H1 (cell line): ENCODE data around the gene WNT9A. TPM values are rescaled to one million over a fixed set of nuclear protein-coding genes. Genes with fewer than 3 reads are reported as not detected.

ENCODE experiments used
- CTCF ChIA-PET: fragments of 300-600 bp; sonication (Branson Sonifier 250); formaldehyde crosslinking; loops from one replicate; lab custom pipeline; 2021; ENCODE audit not compliant: partially characterized antibody; lab: Charles Lee
- POLR2A ChIA-PET: fragments of 300-600 bp; sonication (Branson Sonifier 250); formaldehyde crosslinking; loops from one replicate; lab custom pipeline; 2021; ENCODE audit warnings: inconsistent platforms; ENCODE audit not compliant: partially characterized antibody; lab: Charles Lee
- DNase-seq, 2 experiments: peaks; one replicate each; pipeline versions ENCODE4 v3.0.0 to v3.0.0-alpha.2; 2010 to 2022; ENCODE audit warnings: low spot score in 2 of 2, low read depth in 1 of 2, mixed read lengths in 1 of 2
- FAIRE-seq: peaks from 2 replicates; lab custom pipeline; 2011; peaks lifted over from hg19 to GRCh38; lab: Jason Lieb, UNC
- H2AFZ ChIP-seq: 2 replicates; pipeline ENCODE4 v1.8.1; 2012; ENCODE audit warnings: low read length, inconsistent platforms
- H2AK5ac ChIP-seq: 2 replicates; pipeline ENCODE4 v1.6.1; 2013; ENCODE audit warnings: low read depth, low read length
- H2BK120ac ChIP-seq: replicated peaks from 2 replicates; pipeline ENCODE3; 2013; ENCODE audit warnings: low read depth, low read length, inconsistent platforms
- H2BK12ac ChIP-seq: 2 replicates; pipeline ENCODE4 v1.6.1; 2013; ENCODE audit warnings: low read depth, low read length
- H2BK15ac ChIP-seq: 2 replicates; pipeline ENCODE4 v1.6.1; 2013; ENCODE audit warnings: low read length
- H2BK20ac ChIP-seq: 2 replicates; pipeline ENCODE4 v1.6.1; 2013; ENCODE audit warnings: low read length
- H2BK5ac ChIP-seq: 2 replicates; pipeline ENCODE4 v1.6.1; 2013; ENCODE audit warnings: low read depth, low read length
- H3K14ac ChIP-seq: 2 replicates; pipeline ENCODE4 v1.6.1; 2013; ENCODE audit warnings: inconsistent platforms; ENCODE audit not compliant: insufficient read length
- H3K18ac ChIP-seq: 2 replicates; pipeline ENCODE4 v1.6.1; 2013; ENCODE audit warnings: low read length; ENCODE audit errors: extremely low read depth
- H3K23ac ChIP-seq: 2 replicates; pipeline ENCODE4 v1.6.1; 2013; ENCODE audit warnings: inconsistent platforms; ENCODE audit not compliant: insufficient read length
- H3K23me2 ChIP-seq: 2 replicates; pipeline ENCODE4 v1.6.1; 2013; ENCODE audit warnings: low read depth, low read length
- H3K27ac ChIP-seq: 2 replicates; pipeline ENCODE4 v1.6.1; 2011; ENCODE audit warnings: low read depth, low read length, inconsistent platforms
- H3K27me3 ChIP-seq, 4 experiments: replicated peaks in 1 of 4; 1 replicate in 1 of 4; 2 replicates in 3 of 4; pipeline versions ENCODE4 v1.6.1 to v1.8.1; 2011 to 2013; ENCODE audit warnings: low read length in 3 of 4, mild to moderate bottlenecking in 3 of 4, inconsistent platforms in 2 of 4, mixed read lengths in 2 of 4, moderate library complexity in 1 of 4; ENCODE audit not compliant: control insufficient read depth in 3 of 4, insufficient read depth in 3 of 4; ENCODE audit errors: extremely low read depth in 1 of 4
- H3K36me3 ChIP-seq, 4 experiments: 2 replicates each; pipeline versions ENCODE4 v1.6.1 to v1.8.1; 2011 to 2013; ENCODE audit warnings: mild to moderate bottlenecking in 4 of 4, low read length in 3 of 4, moderate library complexity in 2 of 4, control low read depth in 1 of 4, inconsistent platforms in 1 of 4; ENCODE audit not compliant: insufficient read depth in 4 of 4, control insufficient read depth in 2 of 4
- H3K4ac ChIP-seq: replicated peaks from 2 replicates; pipeline ENCODE3; 2013; ENCODE audit warnings: low read length, low read depth, mixed read lengths, inconsistent platforms; ENCODE audit not compliant: insufficient read length
- H3K4me1 ChIP-seq, 4 experiments: replicated peaks in 1 of 4; 1 replicate in 1 of 4; 2 replicates in 3 of 4; pipeline versions ENCODE4 v1.6.1 to v1.8.1; 2011 to 2013; ENCODE audit warnings: low read length in 3 of 4, inconsistent platforms in 2 of 4, mixed read lengths in 1 of 4; ENCODE audit not compliant: insufficient read depth in 4 of 4, control insufficient read depth in 3 of 4
- H3K4me2 ChIP-seq, 2 experiments: 2 replicates each; pipeline versions ENCODE4 v1.6.1 to v1.8.1; 2011 to 2013; ENCODE audit warnings: low read depth in 2 of 2, low read length in 2 of 2, control low read depth in 1 of 2, inconsistent platforms in 1 of 2, mild to moderate bottlenecking in 1 of 2; ENCODE audit not compliant: insufficient read depth in 1 of 2
- H3K4me3 ChIP-seq, 4 experiments: fragments of 200-600, 300-600 bp in 1 of 4; sonication (generic), shearing (Covaris generic), sonication (Bioruptor Twin) in 1 of 4; 2 replicates each; pipeline versions ENCODE4 v1.5.1 to v1.8.1; 2011 to 2016; ENCODE audit warnings: low read length in 4 of 4, low read depth in 3 of 4, control low read depth in 2 of 4, inconsistent platforms in 2 of 4, mild to moderate bottlenecking in 2 of 4, mixed read lengths in 1 of 4, moderate library complexity in 1 of 4; ENCODE audit not compliant: insufficient read depth in 2 of 4; ENCODE audit errors: extremely low read depth in 1 of 4
- H3K56ac ChIP-seq: replicated peaks from 2 replicates; pipeline ENCODE3; 2013; ENCODE audit warnings: low read depth, mild to moderate bottlenecking, mixed read lengths, low read length, inconsistent platforms; ENCODE audit not compliant: insufficient read length
- H3K79me1 ChIP-seq: 2 replicates; pipeline ENCODE4 v1.6.1; 2013; ENCODE audit warnings: low read depth, low read length, control low read depth
- H3K79me2 ChIP-seq, 2 experiments: 2 replicates each; pipeline versions ENCODE4 v1.6.1 to v1.8.1; 2012 to 2013; ENCODE audit warnings: low read length in 2 of 2, mild to moderate bottlenecking in 2 of 2, inconsistent platforms in 1 of 2; ENCODE audit not compliant: insufficient read depth in 2 of 2, control insufficient read depth in 1 of 2
- H3K9ac ChIP-seq, 4 experiments: replicated peaks in 1 of 4; 1 replicate in 1 of 4; 2 replicates in 3 of 4; pipeline versions ENCODE4 v1.6.1 to v1.8.1; 2011 to 2013; ENCODE audit warnings: low read depth in 3 of 4, low read length in 3 of 4, control low read depth in 2 of 4, mild to moderate bottlenecking in 2 of 4, moderate library complexity in 2 of 4, inconsistent platforms in 1 of 4; ENCODE audit errors: extremely low read depth in 1 of 4
- H3K9me3 ChIP-seq, 2 experiments: 2 replicates each; pipeline versions ENCODE4 v1.6.1 to v1.8.1; 2012 to 2013; ENCODE audit warnings: mild to moderate bottlenecking in 2 of 2, moderate library complexity in 2 of 2, control low read depth in 1 of 2, inconsistent platforms in 1 of 2, low read depth in 1 of 2, low read length in 1 of 2, mixed read lengths in 1 of 2; ENCODE audit not compliant: insufficient read depth in 2 of 2
- H4K20me1 ChIP-seq, 2 experiments: replicated peaks in 1 of 2; 2 replicates each; pipeline versions ENCODE3 to v1.8.1; 2011 to 2013; ENCODE audit warnings: inconsistent platforms in 2 of 2, low read length in 2 of 2, mild to moderate bottlenecking in 1 of 2; ENCODE audit not compliant: insufficient read depth in 2 of 2, control insufficient read depth in 1 of 2
- H4K5ac ChIP-seq: 2 replicates; pipeline ENCODE4 v1.6.1; 2013; ENCODE audit warnings: low read length, low read depth, mixed read lengths, inconsistent platforms; ENCODE audit not compliant: insufficient read length
- H4K8ac ChIP-seq: 2 replicates; pipeline ENCODE4 v1.8.0; 2013; ENCODE audit warnings: mild to moderate bottlenecking, moderate library complexity, low read length, inconsistent platforms; ENCODE audit not compliant: insufficient read depth; ENCODE audit errors: extremely low read depth
- H4K91ac ChIP-seq: replicated peaks from 2 replicates; pipeline ENCODE3; 2013; ENCODE audit warnings: low read length, mixed read lengths, inconsistent platforms; ENCODE audit not compliant: insufficient read length
- BACH1 ChIP-seq: IDR thresholded peaks from 2 replicates; pipeline ENCODE4 v1.6.1; 2012; ENCODE audit warnings: low read length, improper control_type of control experiment
- CBX5 ChIP-seq: fragments of 300-800, 300-1000 bp; sonication (generic); IDR thresholded peaks from 2 replicates; pipeline ENCODE4 v1.7.1; 2016; ENCODE audit warnings: antibody characterized with exemption, low read length, low read depth
- CHD2 ChIP-seq: IDR thresholded peaks from 2 replicates; pipeline ENCODE4 v1.6.1; 2012; ENCODE audit warnings: low read length, improper control_type of control experiment
- CREB1 ChIP-seq: IDR thresholded peaks from 2 replicates; pipeline ENCODE4 v1.6.1; 2012; ENCODE audit warnings: inconsistent platforms
- EP300 ChIP-seq, 2 experiments: IDR thresholded peaks; 1 replicate in 1 of 2; 2 replicates in 1 of 2; pipeline ENCODE4 v1.6.1; 2011 to 2012; ENCODE audit warnings: low read depth in 2 of 2, low read length in 2 of 2, mild to moderate bottlenecking in 2 of 2, borderline replicate concordance in 1 of 2, inconsistent platforms in 1 of 2, moderate library complexity in 1 of 2
- NRF1 ChIP-seq: IDR thresholded peaks from 2 replicates; pipeline ENCODE4 v1.6.1; 2011; ENCODE audit warnings: mild to moderate bottlenecking, low read depth, low read length, improper control_type of control experiment
- RNF2 ChIP-seq: fragments of 200-900, 300-1000 bp; sonication (generic); IDR thresholded peaks from 2 replicates; pipeline ENCODE4 v1.7.1; 2016; ENCODE audit warnings: borderline replicate concordance, low read depth, mild to moderate bottlenecking, antibody characterized with exemption, low read length; ENCODE audit not compliant: poor library complexity, severe bottlenecking; ENCODE audit errors: missing control alignments
- SP4 ChIP-seq: IDR thresholded peaks from 2 replicates; pipeline ENCODE4 v1.6.1; 2012; ENCODE audit warnings: low read length, inconsistent platforms
- TBP ChIP-seq: IDR thresholded peaks from 2 replicates; pipeline ENCODE4 v1.6.1; 2011; ENCODE audit warnings: low read depth, low read length, improper control_type of control experiment
- TEAD4 ChIP-seq: IDR thresholded peaks from 2 replicates; pipeline ENCODE4 v1.6.1; 2012; ENCODE audit warnings: low read depth, low read length, inconsistent platforms, mixed read lengths
- WGBS, 2 experiments: shearing (Covaris generic) in 1 of 2; methylation state at CpG; one replicate each; pipeline versions ENCODE4 v1.1.6 to v1.1.7; 2013 to 2015; ENCODE audit warnings: low lambda C conversion rate in 2 of 2, mixed read lengths in 2 of 2, inconsistent platforms in 1 of 2, low coverage in 1 of 2, missing lambda C conversion rate in 1 of 2; ENCODE audit not compliant: insufficient replicate concordance in 2 of 2, insufficient coverage in 1 of 2, insufficient read length in 1 of 2; ENCODE audit errors: extremely low coverage in 1 of 2, missing lambda C conversion rate in 1 of 2; 5-methylcytosine and 5-hydroxymethylcytosine counted together
- polyA plus RNA-seq, 7 experiments: library from polyadenylated mRNA; depleted of rRNA in 3 of 7; stranded (reverse) in 5 of 7; unstranded in 2 of 7; fragments of >200 nt in 5 of 7; fragments of 200-250 nt in 2 of 7; gene quantifications; 1 replicate in 5 of 7; 2 replicates in 1 of 7; 4 replicates in 1 of 7; pipeline versions ENCODE4 v1.2.1 to v1.2.3, GENCODE V29; 2011 to 2013; ENCODE audit warnings: missing spikeins in 2 of 7, mixed read lengths in 2 of 7
- total RNA-seq: library from RNA; stranded (reverse); fragmentation: NEBNext Ultra II Directional; extraction: Animal tissue kit (Norgen Biotek cat#: 25700); gene quantifications from 2 replicates; pipeline ENCODE4 v1.2.1, GENCODE V29; 2021
- TF ChIP-seq, protein P1 (sequence below): IDR thresholded peaks from 2 replicates; pipeline ENCODE4 v1.6.1; 2012; ENCODE audit warnings: inconsistent platforms
- TF ChIP-seq, protein P2 (sequence below): IDR thresholded peaks from 2 replicates; pipeline ENCODE4 v1.6.1; 2011; ENCODE audit warnings: low read depth, mild to moderate bottlenecking, low read length; ENCODE audit not compliant: insufficient read depth

WNT9A gene
- total and polyA plus RNA-seq, 2 of the 8 experiments (the other 6 are each of a cell fraction or from before 2014, with no cell fraction given): 1.1 to 1.5 TPM

DNA sequence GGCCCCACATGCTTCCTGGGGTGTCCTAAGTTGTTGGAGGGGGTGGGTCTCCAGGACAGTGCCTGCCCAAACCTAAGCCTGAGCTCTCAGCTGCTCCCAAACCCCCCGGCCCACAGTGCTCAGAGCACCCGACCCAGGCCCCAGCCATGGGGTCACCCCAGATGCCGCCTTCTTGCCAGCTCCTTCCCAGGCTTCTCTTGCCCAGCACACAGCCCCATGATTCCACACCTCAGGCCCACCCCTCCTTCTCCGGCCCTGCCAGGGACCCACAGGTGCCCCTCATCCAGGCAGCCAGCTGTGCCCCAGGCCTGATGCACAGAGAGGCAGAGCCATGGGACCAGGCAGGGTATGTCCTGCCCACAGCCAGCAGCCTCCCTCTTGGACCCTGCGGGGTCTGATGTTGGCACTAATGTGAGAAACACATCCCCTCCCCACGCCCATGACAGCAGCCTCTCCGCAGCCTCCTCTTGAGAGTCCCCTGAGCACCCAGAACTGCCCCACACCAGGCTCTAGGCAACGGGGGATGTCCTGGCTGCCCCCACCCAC lies 4.9 kb downstream of the WNT9A start:
- WGBS, 2 experiments: 88% methylated on average over 7 of the region's 8 CpGs; no CpG with 5 or more reads in 1 of the 2 experiments
- 0 out of 2 replicates have a peak, but pooled peaks cover 2% of the 10 kb centered on the region for H3K79me1 ChIP-seq
- H2BK12ac ChIP-seq: no peak overlapping the region
- no peak overlapping the region for H2BK15ac ChIP-seq
- H3K14ac ChIP-seq: no peak overlapping the region
- no peak overlapping the region for H3K23ac ChIP-seq
- H3K9ac ChIP-seq: no peak overlapping the region
- H3K23me2 ChIP-seq: peaks cover 11% of the 10 kb centered on the region
- H3K36me3 ChIP-seq: no peaks in the 10 kb centered on the region
- no peak overlapping the region for H2BK20ac ChIP-seq
- POLR2A ChIA-PET: no interaction called here
- no peak for DNase-seq
- H3K4ac ChIP-seq: no peak overlapping the region
- H3K79me2 ChIP-seq: no peaks in the 10 kb centered on the region
- H4K20me1 ChIP-seq: peaks cover 0 to 11% of the 10 kb centered on the region in 2 experiments
- no peak overlapping the region for H3K4me3 ChIP-seq
- H4K5ac ChIP-seq: no peak overlapping the region
- H3K27ac ChIP-seq: no peak overlapping the region
- H3K56ac ChIP-seq: no peak overlapping the region
- no peak overlapping the region for H3K18ac ChIP-seq
- H3K4me2 ChIP-seq: no peak overlapping the region
- H3K4me1 ChIP-seq: peaks cover 0 to 13% (median 7%) of the 10 kb centered on the region in 4 experiments; a peak in 5 of 7 replicates
- no peak overlapping the region for H2AFZ ChIP-seq
- CTCF ChIA-PET: interaction anchor here (0.9 to 3.4 kb wide), 8 partner anchors 11 to 212 kb away, joined by 3 to 16 read pairs (median 6); no protein-coding TSS in a partner anchor
- no peak overlapping the region for H4K91ac ChIP-seq
- no peak overlapping the region for H2BK120ac ChIP-seq
- no peak overlapping the region for H4K8ac ChIP-seq
- no peak overlapping the region for H2BK5ac ChIP-seq
- FAIRE-seq: no peak
- H3K27me3 ChIP-seq: no peaks in the 10 kb centered on the region; a peak in 1 of 7 replicates
- no peak overlapping the region for H2AK5ac ChIP-seq
- H3K9me3 ChIP-seq: no peaks in the 10 kb centered on the region
- no peak for TF ChIP-seq NRF1
- TF ChIP-seq, protein P1, sequence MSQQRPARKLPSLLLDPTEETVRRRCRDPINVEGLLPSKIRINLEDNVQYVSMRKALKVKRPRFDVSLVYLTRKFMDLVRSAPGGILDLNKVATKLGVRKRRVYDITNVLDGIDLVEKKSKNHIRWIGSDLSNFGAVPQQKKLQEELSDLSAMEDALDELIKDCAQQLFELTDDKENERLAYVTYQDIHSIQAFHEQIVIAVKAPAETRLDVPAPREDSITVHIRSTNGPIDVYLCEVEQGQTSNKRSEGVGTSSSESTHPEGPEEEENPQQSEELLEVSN: no peak
- no peak for TF ChIP-seq EP300 (IDR thresholded peaks at IDR 0.05; ENCODE audit: borderline replicate concordance in 1 of 2, low read depth in 2 of 2, low read length in 2 of 2)
- TF ChIP-seq TEAD4: no peak
- TF ChIP-seq CHD2: no peak
- TF ChIP-seq, protein P2, sequence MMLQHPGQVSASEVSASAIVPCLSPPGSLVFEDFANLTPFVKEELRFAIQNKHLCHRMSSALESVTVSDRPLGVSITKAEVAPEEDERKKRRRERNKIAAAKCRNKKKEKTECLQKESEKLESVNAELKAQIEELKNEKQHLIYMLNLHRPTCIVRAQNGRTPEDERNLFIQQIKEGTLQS: no peak
- TF ChIP-seq CREB1: no peak
- TF ChIP-seq SP4: no peak
- TF ChIP-seq TBP: no peak
- TF ChIP-seq BACH1: no peak
- no peak for TF ChIP-seq CBX5
- TF ChIP-seq RNF2: no peak
